ENCODE measurements around the gene CD48.

GRCh38 chr1:160748181-160748877, 36.7 kb upstream of the CD48 start:
- no peak for TF ChIP-seq POLR2AphosphoS5 (IDR thresholded peaks at IDR 0.05; ENCODE audit: low read depth, low read length)
- no peak for TF ChIP-seq POLR2A (IDR thresholded peaks at IDR 0.05; ENCODE audit: low read depth, low read length)
